Endodermal cell (in vitro differentiated cells): ENCODE results near the gene KLHDC9. TPM values are rescaled to one million over a fixed set of nuclear protein-coding genes. Genes with fewer than 3 reads are reported as not detected.

Experiments used
- DNase-seq: peaks from one replicate; pipeline ENCODE4 v3.0.0-alpha.2; 2017
- H3K27ac ChIP-seq: 2 replicates; pipeline ENCODE4 v1.5.1; 2013; ENCODE audit warnings: mild to moderate bottlenecking, low read depth, low read length, moderate library complexity
- H3K27me3 ChIP-seq: 2 replicates; pipeline ENCODE4 v1.6.1; 2013; ENCODE audit warnings: mild to moderate bottlenecking, low read length, moderate library complexity; ENCODE audit not compliant: insufficient read depth, control insufficient read depth, poor library complexity, severe bottlenecking
- H3K36me3 ChIP-seq: 2 replicates; pipeline ENCODE4 v1.7.0; 2013; ENCODE audit warnings: mild to moderate bottlenecking, low read length, moderate library complexity; ENCODE audit not compliant: control insufficient read depth, insufficient read depth
- H3K4me1 ChIP-seq: one replicate; pipeline ENCODE4 v1.7.0; 2013; ENCODE audit warnings: low read length; ENCODE audit not compliant: control insufficient read depth, insufficient read depth
- H3K4me3 ChIP-seq: 2 replicates; pipeline ENCODE4 v1.5.1; 2013; ENCODE audit warnings: mild to moderate bottlenecking, low read length, moderate library complexity
- H3K9ac ChIP-seq: 2 replicates; pipeline ENCODE4 v1.6.1; 2013; ENCODE audit warnings: mild to moderate bottlenecking, low read length, moderate library complexity; ENCODE audit not compliant: poor library complexity, severe bottlenecking; ENCODE audit errors: extremely low read depth
- H3K9me3 ChIP-seq: 2 replicates; pipeline ENCODE4 v1.6.1; 2013; ENCODE audit warnings: mild to moderate bottlenecking, low read length, moderate library complexity; ENCODE audit not compliant: control insufficient read depth
- H3K27ac Mint-ChIP-seq: 2 replicates; pipeline ENCODE4 v1.8.0; 2020; ENCODE audit warnings: mixed read lengths
- H3K27me3 Mint-ChIP-seq: 2 replicates; pipeline ENCODE4 v1.8.0; 2021; ENCODE audit warnings: mild to moderate bottlenecking, mixed read lengths; ENCODE audit not compliant: insufficient read depth
- H3K36me3 Mint-ChIP-seq: 2 replicates; pipeline ENCODE4 v1.8.0; 2020; ENCODE audit warnings: low read depth, mixed read lengths
- H3K4me1 Mint-ChIP-seq: 2 replicates; pipeline ENCODE4 v1.8.0; 2020; ENCODE audit warnings: mixed read lengths
- H3K4me3 Mint-ChIP-seq: 2 replicates; pipeline ENCODE4 v1.8.0; 2020; ENCODE audit warnings: mild to moderate bottlenecking, moderate library complexity, mixed read lengths
- H3K9me3 Mint-ChIP-seq: 2 replicates; pipeline ENCODE4 v1.8.0; 2020; ENCODE audit warnings: mild to moderate bottlenecking, mixed read lengths
- WGBS, 2 experiments: methylation state at CpG; one replicate each; pipeline versions ENCODE4 v1.1.5 to v1.1.7; 2013; ENCODE audit warnings: missing lambda C conversion rate in 2 of 2, mixed read lengths in 1 of 2; ENCODE audit not compliant: insufficient coverage in 1 of 2, insufficient read length in 1 of 2; 5-methylcytosine and 5-hydroxymethylcytosine counted together
- total RNA-seq, 2 donors: library from RNA; stranded (reverse); fragmentation: NEBNext Ultra II Directional in 1 of 2; extraction: Animal tissue kit (Norgen Biotek cat#: 25700) in 1 of 2; gene quantifications; 2 replicates in 1 of 2; 3 replicates in 1 of 2; pipeline ENCODE4 v1.2.1, GENCODE V29; 2021
- TF ChIP-seq, protein P1 (sequence below): fragments of 200-600 bp; sonication (generic); conservative IDR thresholded peaks from 2 replicates; pipeline ENCODE4 v1.5.0; 2021; ENCODE audit warnings: antibody characterized with exemption, mild to moderate bottlenecking

Gene KLHDC9
- total RNA-seq, 2 donors from 2014 or later, result 14.6 to 25.4 TPM

DNA sequence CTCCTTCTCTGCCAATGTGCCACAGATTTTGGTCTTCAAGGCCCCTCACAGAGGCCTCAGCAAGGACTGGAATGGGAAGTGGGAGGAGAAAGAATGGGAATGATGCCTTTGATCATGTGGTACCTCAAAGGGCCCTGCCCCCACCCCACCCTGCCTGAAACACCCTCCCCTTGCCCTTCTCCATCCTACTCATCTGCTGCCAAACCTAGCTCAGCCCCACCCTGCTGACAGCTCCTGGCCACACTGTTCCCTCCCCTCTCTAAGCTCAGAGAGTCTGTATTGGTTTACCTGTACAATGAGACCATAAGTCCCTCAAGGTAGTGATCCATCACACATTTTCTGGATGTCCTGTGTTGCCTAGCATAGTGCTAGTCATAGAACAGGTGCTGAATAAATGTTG is 21.8 kb upstream of the KLHDC9 start:
- Histone ChIP-seq H3K9me3 (no peaks in the 10 kb centered on the region), H3K27ac (no peak overlapping the region), H3K36me3 (no peaks in the 10 kb centered on the region), H3K27me3 (no peaks in the 10 kb centered on the region), H3K4me3 (no peak overlapping the region), H3K4me1 (no peaks in the 10 kb centered on the region), H3K9ac (no peak overlapping the region)
- Mint-ChIP-seq H3K36me3 (no peaks in the 10 kb centered on the region), H3K4me1 (peaks cover 11% of the 10 kb centered on the region), H3K9me3 (no peaks in the 10 kb centered on the region), H3K4me3 (no peak overlapping the region), H3K27ac (no peak overlapping the region), H3K27me3 (peaks cover 3% of the 10 kb centered on the region)
- TF ChIP-seq, protein P1, sequence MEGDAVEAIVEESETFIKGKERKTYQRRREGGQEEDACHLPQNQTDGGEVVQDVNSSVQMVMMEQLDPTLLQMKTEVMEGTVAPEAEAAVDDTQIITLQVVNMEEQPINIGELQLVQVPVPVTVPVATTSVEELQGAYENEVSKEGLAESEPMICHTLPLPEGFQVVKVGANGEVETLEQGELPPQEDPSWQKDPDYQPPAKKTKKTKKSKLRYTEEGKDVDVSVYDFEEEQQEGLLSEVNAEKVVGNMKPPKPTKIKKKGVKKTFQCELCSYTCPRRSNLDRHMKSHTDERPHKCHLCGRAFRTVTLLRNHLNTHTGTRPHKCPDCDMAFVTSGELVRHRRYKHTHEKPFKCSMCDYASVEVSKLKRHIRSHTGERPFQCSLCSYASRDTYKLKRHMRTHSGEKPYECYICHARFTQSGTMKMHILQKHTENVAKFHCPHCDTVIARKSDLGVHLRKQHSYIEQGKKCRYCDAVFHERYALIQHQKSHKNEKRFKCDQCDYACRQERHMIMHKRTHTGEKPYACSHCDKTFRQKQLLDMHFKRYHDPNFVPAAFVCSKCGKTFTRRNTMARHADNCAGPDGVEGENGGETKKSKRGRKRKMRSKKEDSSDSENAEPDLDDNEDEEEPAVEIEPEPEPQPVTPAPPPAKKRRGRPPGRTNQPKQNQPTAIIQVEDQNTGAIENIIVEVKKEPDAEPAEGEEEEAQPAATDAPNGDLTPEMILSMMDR, result no peak
- no peak for DNase-seq

DNA sequence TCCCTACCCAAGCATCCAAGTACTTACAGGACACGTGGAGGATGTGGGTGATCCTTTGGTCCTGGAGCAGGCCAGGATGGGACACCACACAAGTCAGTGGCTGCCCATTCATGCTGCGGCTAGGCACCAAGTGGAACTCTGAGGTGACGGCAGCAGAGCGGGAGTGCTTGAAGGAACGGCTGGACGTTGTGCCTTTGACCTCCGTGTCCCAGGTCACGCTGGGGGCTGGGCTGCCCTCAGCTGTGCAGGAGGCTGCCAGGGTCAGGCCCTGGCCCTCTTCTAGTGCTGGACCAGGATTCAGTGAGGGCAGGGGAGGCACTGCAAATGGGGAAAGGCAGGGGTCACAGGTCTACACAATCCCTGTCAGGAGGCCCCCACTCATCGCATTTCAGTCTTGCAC is 20.7 kb upstream of the KLHDC9 start:
- TF ChIP-seq, protein P1, result no peak
- no peak overlapping the region for H3K27ac ChIP-seq
- WGBS, 2 experiments, result 82 to 92% methylated on average over 3 to 9 of the region's 9 CpGs
- H3K36me3 Mint-ChIP-seq, result no peaks in the 10 kb centered on the region
- no peak overlapping the region for H3K9ac ChIP-seq
- no peaks in the 10 kb centered on the region for H3K4me1 ChIP-seq
- no peak overlapping the region for H3K4me3 Mint-ChIP-seq
- peaks cover 8% of the 10 kb centered on the region for H3K4me1 Mint-ChIP-seq
- no peak overlapping the region for H3K4me3 ChIP-seq
- H3K27ac Mint-ChIP-seq, result no peak overlapping the region
- H3K27me3 Mint-ChIP-seq, result peaks cover 3% of the 10 kb centered on the region
- H3K9me3 Mint-ChIP-seq, result no peaks in the 10 kb centered on the region
- H3K27me3 ChIP-seq, result no peaks in the 10 kb centered on the region
- DNase-seq, result no peak
- no peaks in the 10 kb centered on the region for H3K9me3 ChIP-seq
- no peaks in the 10 kb centered on the region for H3K36me3 ChIP-seq

DNA sequence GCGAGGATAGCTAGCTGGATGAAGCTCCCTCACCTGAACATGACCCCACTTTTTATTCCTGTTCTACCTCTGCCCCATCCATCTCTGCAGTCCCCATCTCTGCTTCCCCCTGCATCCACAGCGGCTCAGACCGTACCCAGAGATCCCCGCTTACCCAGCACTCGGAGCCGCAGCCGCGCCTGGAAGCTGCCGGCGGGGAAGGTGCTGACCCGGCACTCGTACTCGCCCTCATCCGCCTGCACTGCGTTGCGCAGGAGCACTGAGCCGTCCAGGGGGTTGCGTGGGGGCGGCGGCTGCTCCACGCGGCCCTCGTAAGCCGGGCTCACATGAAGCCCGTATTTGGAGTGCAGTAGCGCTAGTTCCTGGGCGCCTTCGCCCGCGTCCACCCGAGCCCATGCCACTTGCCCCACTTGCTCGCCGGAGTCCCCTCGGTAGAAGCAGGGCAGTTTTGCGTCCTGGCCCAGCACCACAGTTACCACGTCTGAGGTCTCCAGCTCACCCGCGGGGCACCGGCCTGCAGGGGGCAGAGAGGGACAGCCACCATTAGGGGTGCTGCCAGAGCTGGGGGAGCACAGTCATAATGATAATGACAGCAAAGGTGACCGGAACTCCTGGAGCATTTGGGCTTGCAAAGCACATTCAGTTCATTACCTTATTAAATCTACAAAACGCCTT is 18.6 kb upstream of the KLHDC9 start:
- Histone ChIP-seq H3K9ac (no peak overlapping the region), H3K27ac (no peak overlapping the region), H3K9me3 (no peaks in the 10 kb centered on the region), H3K36me3 (no peaks in the 10 kb centered on the region), H3K4me1 (no peaks in the 10 kb centered on the region), H3K4me3 (no peak overlapping the region), H3K27me3 (no peaks in the 10 kb centered on the region)
- TF ChIP-seq, protein P1, result peak; percentile 40
- no peak for DNase-seq
- no peak overlapping the region for H3K27ac Mint-ChIP-seq
- H3K36me3 Mint-ChIP-seq, result no peaks in the 10 kb centered on the region
- H3K27me3 Mint-ChIP-seq, result peaks cover 3% of the 10 kb centered on the region
- no peak overlapping the region for H3K4me3 Mint-ChIP-seq
- 92 to 93% methylated on average over 35 to 41 of the region's 41 CpGs for WGBS, 2 experiments
- peaks cover 12% of the 10 kb centered on the region for H3K4me1 Mint-ChIP-seq
- no peaks in the 10 kb centered on the region for H3K9me3 Mint-ChIP-seq
